T-cell (primary cell): ENCODE measurements around the gene TSBP1. TPM values are rescaled to one million over a fixed set of nuclear protein-coding genes. Genes with fewer than 3 reads are reported as not detected.

Experiments used
- ATAC-seq, 4 experiments: fragments of 200-7000 bp in 3 of 4; fragments of 150-1000 bp in 1 of 4; cut with Tn5 transposase; replicated peaks in 1 of 4; 1 replicate in 3 of 4; 2 replicates in 1 of 4; pipeline ENCODE4 v1.10.0; 2021; ENCODE audit warnings: moderate library complexity in 3 of 4, mild to moderate bottlenecking in 2 of 4, moderate number of reproducible peaks in 1 of 4
- CTCF ChIA-PET, 2 donors: fragments of 300-600 bp; sonication (Branson Sonifier 250); formaldehyde crosslinking; loops; one replicate each; lab custom pipeline; 2022; ENCODE audit warnings: antibody characterized with exemption in 2 of 2; lab: Charles Lee
- POLR2A ChIA-PET, 2 donors: fragments of 300-600 bp; sonication (Branson Sonifier 250); formaldehyde crosslinking; loops; one replicate each; lab custom pipeline; 2022; ENCODE audit warnings: antibody characterized with exemption in 2 of 2; lab: Charles Lee
- DNase-seq, 35 experiments: peaks; one replicate each; pipeline versions ENCODE4 v3.0.0 to v3.0.0-alpha.2; 2013 to 2023
- H3K27ac ChIP-seq: one replicate; pipeline ENCODE4 v1.5.1; 2013; ENCODE audit warnings: low read length
- H3K27me3 ChIP-seq, 2 experiments: replicated peaks in 1 of 2; 1 replicate in 1 of 2; 2 replicates in 1 of 2; pipeline versions ENCODE4 v1.6.1 to v1.7.0; 2013; ENCODE audit warnings: low read length in 1 of 2, mixed read lengths in 1 of 2; ENCODE audit not compliant: control insufficient read depth in 2 of 2, insufficient read depth in 2 of 2; ENCODE audit errors: extremely low read depth in 1 of 2
- H3K36me3 ChIP-seq, 2 donors: 1 replicate in 1 of 2; 2 replicates in 1 of 2; pipeline versions ENCODE4 v1.6.1 to v1.7.0; 2013; ENCODE audit warnings: low read length in 1 of 2; ENCODE audit not compliant: control insufficient read depth in 2 of 2, insufficient read depth in 1 of 2; ENCODE audit errors: extremely low read depth in 1 of 2
- H3K4me1 ChIP-seq, 2 experiments: 1 replicate in 1 of 2; 2 replicates in 1 of 2; pipeline versions ENCODE4 v1.6.1 to v1.7.0; 2013; ENCODE audit warnings: low read length in 2 of 2, mixed read lengths in 1 of 2; ENCODE audit not compliant: insufficient read depth in 2 of 2, control insufficient read depth in 1 of 2; ENCODE audit errors: extremely low read depth in 1 of 2
- H3K4me3 ChIP-seq, 2 donors: 1 replicate in 1 of 2; 2 replicates in 1 of 2; pipeline versions ENCODE4 v1.5.1 to v1.7.0; 2013; ENCODE audit warnings: mild to moderate bottlenecking in 2 of 2, low read length in 1 of 2, moderate library complexity in 1 of 2; ENCODE audit not compliant: control insufficient read depth in 1 of 2; ENCODE audit errors: extremely low read depth in 1 of 2
- H3K9me3 ChIP-seq: 2 replicates; pipeline ENCODE4 v1.7.0; 2013
- H3K27ac Mint-ChIP-seq, 2 donors: one replicate each; pipeline ENCODE4 v1.8.0; 2020 to 2021; ENCODE audit warnings: mild to moderate bottlenecking in 2 of 2, mixed read lengths in 2 of 2
- H3K27me3 Mint-ChIP-seq, 2 donors: one replicate each; pipeline ENCODE4 v1.8.0; 2021 to 2022; ENCODE audit warnings: mixed read lengths in 2 of 2
- H3K36me3 Mint-ChIP-seq: one replicate; pipeline ENCODE4 v1.8.0; 2021; ENCODE audit warnings: mixed read lengths
- H3K4me1 Mint-ChIP-seq, 3 donors: one replicate each; pipeline ENCODE4 v1.8.0; 2020 to 2022; ENCODE audit warnings: mixed read lengths in 3 of 3, mild to moderate bottlenecking in 1 of 3
- H3K4me3 Mint-ChIP-seq, 3 donors: one replicate each; pipeline ENCODE4 v1.8.0; 2020 to 2022; ENCODE audit warnings: mild to moderate bottlenecking in 3 of 3, mixed read lengths in 3 of 3, moderate library complexity in 3 of 3
- H3K9me3 Mint-ChIP-seq, 3 donors: one replicate each; pipeline ENCODE4 v1.8.0; 2020 to 2022; ENCODE audit warnings: mixed read lengths in 3 of 3
- WGBS: methylation state at CpG from one replicate; pipeline ENCODE4 v1.1.5; 2013; ENCODE audit warnings: missing lambda C conversion rate; ENCODE audit not compliant: insufficient coverage; 5-methylcytosine and 5-hydroxymethylcytosine counted together
- total RNA-seq, 35 experiments: library from RNA in 6 of 35; stranded (reverse) in 6 of 35; fragments of 120-200 nt in 1 of 35; gene quantifications; one replicate each; pipeline versions ENCODE4 v1.2.1 to v1.2.4 and lab custom pipeline; 2013 to 2026

Gene TSBP1
- total RNA-seq, 5 donors from 2014 or later (not counting 1 experiment from before 2014, with no cell fraction given): not detected

DNA sequence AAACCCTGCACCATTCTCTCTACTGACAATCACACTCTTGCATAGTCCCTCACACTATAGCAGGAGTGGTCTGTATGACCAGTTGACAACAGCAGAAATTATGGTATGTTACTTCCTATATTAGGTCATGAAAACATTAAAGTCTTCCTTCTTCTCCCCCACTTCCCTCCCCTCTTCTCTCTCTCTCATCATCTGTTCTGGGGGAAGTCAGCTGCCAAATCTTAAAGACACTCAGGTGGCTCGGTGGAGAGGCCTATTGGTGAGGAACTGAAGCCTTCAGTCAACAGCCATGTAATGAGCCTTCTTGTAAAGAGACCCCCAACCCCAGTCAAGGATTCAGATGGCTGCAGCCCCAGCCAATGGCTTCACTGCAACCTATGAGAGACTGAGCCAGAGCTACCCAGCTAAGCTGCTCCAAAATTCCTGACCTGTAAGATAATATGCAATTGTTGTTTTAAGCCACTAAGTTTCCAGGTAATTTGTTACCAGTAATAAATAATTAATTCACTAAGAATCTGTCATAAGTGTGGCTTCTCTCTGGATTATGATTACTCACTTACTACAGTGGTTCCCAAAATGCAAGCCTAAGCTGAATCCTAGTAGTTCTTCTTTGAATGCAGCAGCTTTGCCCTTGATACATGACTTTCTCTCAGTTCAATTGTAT lies 11.2 kb upstream of the TSBP1 start:
- no peak overlapping the region for H3K4me3 Mint-ChIP-seq
- no peaks in the 10 kb centered on the region for H3K36me3 Mint-ChIP-seq
- H3K9me3 Mint-ChIP-seq: no peaks in the 10 kb centered on the region
- Histone ChIP-seq H3K4me3 (no peak overlapping the region), H3K36me3 (no peaks in the 10 kb centered on the region), H3K27ac (no peak overlapping the region), H3K9me3 (no peaks in the 10 kb centered on the region), H3K4me1 (no peaks in the 10 kb centered on the region), H3K27me3 (no peaks in the 10 kb centered on the region)
- H3K27me3 Mint-ChIP-seq: peaks cover 18 to 20% of the 10 kb centered on the region in 2 donors
- POLR2A ChIA-PET: no interaction called here
- ATAC-seq (no peak), DNase-seq (no peak)
- CTCF ChIA-PET: no interaction called here
- no peak overlapping the region for H3K27ac Mint-ChIP-seq
- H3K4me1 Mint-ChIP-seq: no peaks in the 10 kb centered on the region
- WGBS: no CpG with 5 or more reads among the region's 1 CpG

DNA sequence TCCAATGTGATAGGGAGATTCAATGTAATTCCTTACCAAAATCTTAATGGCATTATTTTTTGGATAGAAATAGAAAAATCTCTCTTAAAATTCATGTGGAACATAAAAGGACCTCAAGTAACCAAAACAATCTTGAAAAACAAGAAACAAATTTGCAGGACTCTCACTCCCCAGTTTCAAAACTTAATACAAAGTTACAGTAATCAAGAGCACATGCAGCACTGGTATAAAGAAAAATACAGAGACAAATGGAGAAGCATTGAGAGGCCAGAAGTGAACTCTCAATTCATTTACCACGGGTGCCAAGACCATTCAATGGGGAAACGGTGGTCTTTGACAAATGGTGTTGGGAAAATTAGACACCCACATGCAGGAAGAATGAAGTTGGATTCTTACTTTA lies 7.8 kb upstream of the TSBP1 start:
- Histone ChIP-seq H3K27me3 (peaks cover 0 to 16% of the 10 kb centered on the region in 2 experiments), H3K27ac (no peak overlapping the region), H3K36me3 (no peaks in the 10 kb centered on the region), H3K4me3 (no peak overlapping the region), H3K4me1 (no peaks in the 10 kb centered on the region), H3K9me3 (no peaks in the 10 kb centered on the region)
- ATAC-seq (no peak), DNase-seq (no peak)
- H3K4me3 Mint-ChIP-seq: no peak overlapping the region
- POLR2A ChIA-PET: no interaction called here
- CTCF ChIA-PET: no interaction called here
- H3K4me1 Mint-ChIP-seq: no peaks in the 10 kb centered on the region
- no peaks in the 10 kb centered on the region for H3K9me3 Mint-ChIP-seq
- H3K27me3 Mint-ChIP-seq: peaks cover 16 to 32% of the 10 kb centered on the region in 2 donors
- no CpG with 5 or more reads among the region's 2 CpGs for WGBS
- H3K36me3 Mint-ChIP-seq: no peaks in the 10 kb centered on the region
- no peak overlapping the region for H3K27ac Mint-ChIP-seq

- Mint-ChIP-seq H3K4me3 (no peak overlapping the region), H3K9me3 (no peaks in the 10 kb centered on the region), H3K36me3 (no peaks in the 10 kb centered on the region), H3K27ac (no peak overlapping the region), H3K27me3 (peaks cover 29 to 43% of the 10 kb centered on the region in 2 donors), H3K4me1 (no peaks in the 10 kb centered on the region)
- Histone ChIP-seq H3K27me3 (peaks cover 0 to 16% of the 10 kb centered on the region in 2 experiments), H3K4me3 (no peak overlapping the region), H3K36me3 (no peaks in the 10 kb centered on the region), H3K9me3 (no peaks in the 10 kb centered on the region), H3K4me1 (no peaks in the 10 kb centered on the region), H3K27ac (no peak overlapping the region)
- POLR2A ChIA-PET: no interaction called here
- CTCF ChIA-PET: no interaction called here
- DNase-seq (no peak), ATAC-seq (no peak)
- 94% methylated on average over 4 of the region's 7 CpGs for WGBS
Measured at GRCh38 chr6:32375739-32376529, 4.2 kb upstream of the TSBP1 start.

- ChIA-PET CTCF (interaction anchor here in 1 of 2 donors (0.6 kb wide), 1 partner anchor 84 kb away, joined by 3 read pairs; no protein-coding TSS in a partner anchor), POLR2A (no interaction called here)
- WGBS: no CpG with 5 or more reads among the region's 1 CpG
- Histone ChIP-seq H3K27ac (no peak overlapping the region), H3K4me3 (no peak overlapping the region), H3K4me1 (no peaks in the 10 kb centered on the region), H3K9me3 (no peaks in the 10 kb centered on the region), H3K27me3 (peaks cover 0 to 14% of the 10 kb centered on the region in 2 experiments), H3K36me3 (no peaks in the 10 kb centered on the region)
- Mint-ChIP-seq H3K27ac (no peak overlapping the region), H3K9me3 (no peaks in the 10 kb centered on the region), H3K27me3 (peaks cover 31 to 36% of the 10 kb centered on the region in 2 donors), H3K4me3 (no peak overlapping the region), H3K36me3 (no peaks in the 10 kb centered on the region), H3K4me1 (no peaks in the 10 kb centered on the region)
- no peak for DNase-seq
- no peak for ATAC-seq
Measured at GRCh38 chr6:32371229-32371628, 474 bp downstream of the TSBP1 start.

DNA sequence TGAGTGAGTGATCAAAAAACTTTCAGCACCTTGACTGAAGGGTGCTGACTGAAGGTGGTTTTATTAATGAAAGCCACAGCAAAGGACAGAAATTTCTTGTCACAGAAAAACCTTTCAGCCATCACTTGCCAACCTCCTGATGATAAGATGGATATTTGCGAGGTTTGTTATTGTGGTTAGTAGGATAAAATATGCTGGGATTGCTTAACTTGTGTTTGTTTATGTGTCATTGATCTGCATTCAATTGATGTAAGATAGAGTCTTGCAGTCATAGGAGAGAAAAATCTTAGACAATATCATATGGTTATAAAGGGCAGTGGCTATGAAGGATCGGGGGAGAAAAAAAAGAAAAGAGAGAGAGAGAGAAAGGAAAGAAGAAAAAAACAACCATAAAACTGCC lies 1.2 kb downstream of the TSBP1 start:
- H3K4me1 Mint-ChIP-seq: no peaks in the 10 kb centered on the region
- peaks cover 31 to 34% of the 10 kb centered on the region in 2 donors for H3K27me3 Mint-ChIP-seq
- no peaks in the 10 kb centered on the region for H3K36me3 ChIP-seq
- H3K9me3 ChIP-seq: no peaks in the 10 kb centered on the region
- no CpG with 5 or more reads among the region's 2 CpGs for WGBS
- no peaks in the 10 kb centered on the region for H3K4me1 ChIP-seq
- H3K9me3 Mint-ChIP-seq: no peaks in the 10 kb centered on the region
- H3K36me3 Mint-ChIP-seq: no peaks in the 10 kb centered on the region
- peaks cover 1 to 8% of the 10 kb centered on the region in 2 experiments for H3K27me3 ChIP-seq
- no peak for ATAC-seq
- no peak overlapping the region for H3K27ac ChIP-seq
- ChIA-PET CTCF (no interaction called here), POLR2A (no interaction called here)
- H3K4me3 ChIP-seq: no peak overlapping the region
- H3K4me3 Mint-ChIP-seq: no peak overlapping the region
- H3K27ac Mint-ChIP-seq: no peak overlapping the region
- no peak for DNase-seq

DNA sequence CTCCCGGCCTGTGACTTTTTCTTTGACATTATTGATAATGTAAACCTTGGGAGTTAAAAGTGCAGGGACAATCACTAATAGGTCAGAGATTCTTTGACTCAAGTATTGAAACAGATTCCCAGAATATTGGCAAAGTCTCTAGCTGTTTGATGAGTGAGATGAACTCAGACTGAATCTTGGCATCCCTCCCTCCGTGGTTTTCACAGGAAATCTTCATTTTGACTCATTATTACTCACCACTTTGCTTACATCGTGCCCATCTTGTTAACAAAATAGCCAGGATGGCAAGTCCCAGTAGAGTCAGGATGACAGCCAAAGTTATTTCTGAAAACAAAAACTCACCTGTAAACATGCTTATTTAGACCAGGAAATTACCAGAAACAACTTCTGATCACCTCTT lies 2.0 kb downstream of the TSBP1 start:
- WGBS: 47% methylated on average over 3 of the region's 3 CpGs
- no peak overlapping the region for H3K27ac Mint-ChIP-seq
- Histone ChIP-seq H3K4me1 (no peaks in the 10 kb centered on the region), H3K9me3 (no peaks in the 10 kb centered on the region), H3K27ac (no peak overlapping the region), H3K36me3 (no peaks in the 10 kb centered on the region), H3K27me3 (peaks cover 2 to 12% of the 10 kb centered on the region in 2 experiments), H3K4me3 (no peak overlapping the region)
- ChIA-PET POLR2A (no interaction called here), CTCF (no interaction called here)
- H3K36me3 Mint-ChIP-seq: no peaks in the 10 kb centered on the region
- H3K9me3 Mint-ChIP-seq: no peaks in the 10 kb centered on the region
- no peak for ATAC-seq
- peaks cover 30 to 33% of the 10 kb centered on the region in 2 donors for H3K27me3 Mint-ChIP-seq
- H3K4me1 Mint-ChIP-seq: no peaks in the 10 kb centered on the region
- no peak overlapping the region for H3K4me3 Mint-ChIP-seq
- DNase-seq: no peak
